Body of pancreas (tissue), 4 donors: Measurements from ENCODE around the gene OR2A1.
"Not testable (repeated sequence)": the region's sequence is repeated elsewhere in the genome, so short reads cannot be mapped to it uniquely, and the experiment has no call there.

Source experiments
- CTCF ChIP-seq, 7 experiments: fragments of 450-650 bp in 4 of 7; fragments of 200-600 bp in 3 of 7; sonication (generic) in 3 of 7; IDR thresholded peaks; one replicate each; pipeline ENCODE4 v1.5.1; 2016 to 2019; ENCODE audit warnings: antibody characterized with exemption in 7 of 7
- POLR2A ChIP-seq, 3 donors: fragments of 450-650 bp; IDR thresholded peaks; one replicate each; pipeline ENCODE4 v1.6.1; 2016; ENCODE audit warnings: antibody characterized with exemption in 3 of 3, mild to moderate bottlenecking in 2 of 3

- not testable (repeated sequence) for TF ChIP-seq CTCF, POLR2A (IDR thresholded peaks at IDR 0.05)
Measured at GRCh38 chr7:144275281-144275680, 36.9 kb upstream of the OR2A1 start.
